DMS 273 treated with DMSO at 0.1 percent for 48 hours (cell line): ENCODE results near the gene CXADR.

Experiments
- DNase-seq: peaks from one replicate; lab custom pipeline; 2025; lab: John Stamatoyannopoulos, UW

CXADR gene

DNA sequence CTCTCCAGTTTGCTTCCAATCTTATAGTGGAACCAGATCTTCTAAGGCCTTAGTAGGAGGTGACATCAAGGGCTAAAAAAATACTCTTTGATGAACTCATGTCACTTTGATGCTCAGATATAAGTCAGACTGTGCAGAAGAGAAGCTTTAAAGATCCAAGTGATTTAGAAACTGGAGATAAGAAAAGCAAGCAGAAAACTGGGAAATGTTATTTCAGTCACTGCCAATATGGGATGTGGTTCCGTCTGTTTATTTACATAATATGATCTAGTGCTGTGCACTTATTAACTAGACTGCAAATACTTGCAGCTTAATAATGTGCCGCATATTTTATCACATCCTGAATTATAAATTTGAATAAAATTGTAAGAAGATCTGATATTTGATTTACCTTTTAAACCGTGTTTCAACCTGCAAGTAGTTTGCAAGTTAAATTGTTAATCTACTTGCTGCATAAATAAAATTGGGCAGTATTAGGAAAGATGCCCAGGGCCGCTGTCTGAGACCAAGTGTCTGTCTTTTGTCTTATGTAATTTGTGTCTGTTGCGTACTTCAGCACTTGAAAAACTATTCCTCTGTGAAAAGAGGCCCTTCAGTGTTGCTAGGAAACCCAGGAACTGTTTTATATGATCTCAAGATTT, 29.6 kb downstream of the CXADR start:
- DNase-seq: no peak

- no peak for DNase-seq
These were observed 32.2 kb downstream of the CXADR start for GRCh38 chr21:17545007-17545406.

DNA sequence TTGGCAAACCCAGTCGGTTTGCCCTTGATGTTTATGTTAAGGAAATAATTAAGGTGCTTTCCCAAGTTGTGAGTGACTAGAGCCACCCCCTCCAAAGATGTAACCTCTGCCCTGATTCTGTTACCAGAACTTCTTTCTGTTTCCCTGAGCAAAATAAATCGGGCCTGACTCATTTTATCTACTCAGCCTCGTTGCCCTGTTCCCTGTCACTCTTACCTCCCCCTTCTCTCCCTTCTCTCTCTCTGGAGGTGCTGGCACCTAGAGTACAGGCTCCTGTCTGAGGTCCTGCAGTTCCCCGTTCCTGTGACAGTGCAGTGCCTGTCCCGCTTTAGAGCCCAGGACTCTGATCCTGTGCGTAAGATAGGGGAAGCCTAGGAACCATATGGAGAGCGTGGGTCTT, 35.4 kb downstream of the CXADR start:
- DNase-seq: no peak

GRCh38 chr21:17550671-17551308, 37.9 kb downstream of the CXADR start:
- DNase-seq: no peak

DNA sequence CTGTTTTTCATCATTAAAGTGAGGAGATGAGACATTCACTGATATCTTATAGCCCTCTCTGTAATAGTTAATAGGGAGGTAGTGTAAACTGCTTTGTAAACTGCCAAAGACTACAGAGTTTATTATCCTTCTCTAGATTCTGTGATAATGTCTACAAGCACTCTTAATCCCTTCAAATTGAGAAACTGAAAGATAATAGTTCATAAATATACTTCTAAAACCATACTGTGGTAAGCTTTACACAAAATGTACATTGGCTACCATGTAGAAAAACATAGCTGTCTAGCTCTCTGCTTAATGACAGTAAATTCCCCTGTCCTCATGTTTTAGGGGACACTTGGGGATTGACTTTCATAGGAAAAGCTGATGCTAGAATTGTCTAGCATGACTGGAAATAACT, 39.6 kb downstream of the CXADR start:
- DNase-seq: no peak

- DNase-seq: no peak
These were observed 41.3 kb downstream of the CXADR start for GRCh38 chr21:17554120-17554519.

GRCh38 chr21:17554679-17555465, 42.0 kb downstream of the CXADR start:
- DNase-seq: no peak

DNA sequence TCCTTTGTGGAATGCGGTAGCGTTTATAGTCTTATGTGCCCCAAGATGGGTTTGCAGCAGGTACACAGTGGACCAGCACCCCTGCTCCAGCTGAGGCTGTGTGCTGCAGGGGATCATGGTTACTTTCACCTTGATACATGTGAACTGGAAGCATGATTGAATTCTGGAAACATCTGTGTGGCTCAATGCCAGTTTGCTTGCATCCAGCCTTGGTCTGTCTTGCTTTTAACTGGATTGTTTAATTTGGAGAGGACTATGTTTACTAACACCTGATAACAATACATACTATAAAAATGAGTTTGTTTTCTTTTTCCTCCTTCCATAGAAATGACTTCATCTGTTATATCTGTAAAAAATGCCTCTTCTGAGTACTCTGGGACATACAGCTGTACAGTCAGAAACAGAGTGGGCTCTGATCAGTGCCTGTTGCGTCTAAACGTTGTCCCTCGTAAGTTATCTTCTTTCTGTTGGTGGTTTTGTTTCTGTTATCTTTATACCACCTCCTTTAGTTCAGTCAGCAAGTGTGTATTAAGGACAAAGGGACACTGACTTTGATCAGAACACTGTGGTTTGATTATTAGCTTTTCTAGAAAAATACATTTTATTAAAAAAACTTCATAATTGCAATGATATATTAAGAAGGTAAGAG, 47.7 kb downstream of the CXADR start:
- DNase-seq: no peak

- no peak for DNase-seq
These were observed 57.9 kb downstream of the CXADR start for GRCh38 chr21:17570786-17571185.

DNA sequence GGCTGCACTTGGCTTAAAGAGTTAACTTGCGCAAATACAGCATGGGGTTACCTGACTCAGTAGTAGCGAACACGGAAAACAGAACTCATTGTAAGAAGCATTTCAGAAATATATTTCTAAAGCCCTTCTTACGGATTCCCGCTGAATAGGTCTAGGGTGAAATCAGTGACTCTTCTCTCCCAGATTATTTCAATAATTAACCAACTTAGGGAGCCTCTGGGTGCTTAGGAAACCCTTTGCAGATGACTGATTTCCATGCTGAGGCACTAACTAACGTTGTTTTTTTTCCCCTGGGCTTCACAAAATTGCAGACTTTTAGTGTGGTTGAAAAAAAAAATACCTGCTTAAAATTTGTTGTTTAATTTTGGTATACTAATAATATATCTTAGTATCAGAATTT, 59.6 kb downstream of the CXADR start:
- DNase-seq: no peak

- DNase-seq: no peak
These were observed 62.2 kb downstream of the CXADR start for GRCh38 chr21:17575076-17575475.

DNA sequence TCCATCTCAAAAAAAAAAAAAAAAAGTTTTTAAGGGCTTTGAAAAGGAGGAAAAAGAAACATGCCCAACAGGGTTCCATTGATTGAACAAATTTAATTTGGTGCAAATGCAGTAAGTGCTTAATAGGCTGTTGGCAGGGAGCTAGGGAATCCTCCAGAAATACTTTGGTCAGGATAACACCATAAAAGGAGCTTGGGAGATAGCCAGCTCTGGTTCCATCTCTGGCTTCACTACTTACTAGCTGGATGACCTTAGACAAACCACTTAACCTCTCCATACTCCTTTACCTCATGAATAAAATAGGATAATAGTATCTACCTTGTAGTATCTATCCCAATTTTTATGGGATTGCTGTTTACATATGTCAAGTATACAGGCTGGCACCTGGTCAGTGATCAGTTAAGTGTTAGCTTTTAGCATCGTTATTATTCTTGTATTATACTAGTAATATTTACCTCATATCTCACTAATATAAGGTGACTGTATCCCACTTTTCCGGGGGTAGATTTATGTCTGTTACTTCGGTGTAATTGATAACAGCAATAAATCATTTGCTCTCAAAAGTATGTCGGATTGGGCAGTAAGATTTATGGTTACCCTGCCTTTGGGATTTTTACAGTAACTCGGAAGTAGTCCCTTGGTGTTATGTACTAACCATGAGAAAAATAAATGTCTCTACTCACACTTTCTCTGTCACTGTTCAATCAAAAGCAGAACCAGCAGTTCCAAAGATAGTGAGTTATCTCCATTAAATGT, 63.4 kb downstream of the CXADR start:
- DNase-seq: no peak

- no peak for DNase-seq
These were observed 64.9 kb downstream of the CXADR start for GRCh38 chr21:17577701-17578100.

- no peak for DNase-seq
These were observed 65.3 kb downstream of the CXADR start for GRCh38 chr21:17578162-17578561.

DNA sequence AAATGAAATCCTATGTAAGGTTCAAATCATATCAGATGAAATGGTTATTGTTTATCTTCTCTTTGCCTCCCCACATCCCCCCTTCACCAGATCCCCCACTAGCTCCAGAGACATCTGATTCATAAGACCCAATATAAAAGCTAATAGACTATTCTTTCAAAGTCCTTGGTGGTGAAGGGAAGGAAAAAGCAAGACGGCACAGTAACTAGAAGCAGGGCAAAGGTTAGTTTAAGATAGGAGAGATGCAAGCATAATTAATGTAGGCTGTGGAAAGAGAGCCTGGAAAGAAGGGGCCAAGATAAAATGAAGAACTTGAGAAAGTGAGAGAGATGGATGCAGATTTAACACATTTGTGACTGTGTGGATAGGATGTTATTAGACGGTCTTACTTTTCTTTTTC, 66.0 kb downstream of the CXADR start:
- DNase-seq: no peak

- DNase-seq: no peak
These were observed 67.5 kb downstream of the CXADR start for GRCh38 chr21:17580319-17580718.

GRCh38 chr21:17583898-17584297, 71.1 kb downstream of the CXADR start:
- no peak for DNase-seq

DNA sequence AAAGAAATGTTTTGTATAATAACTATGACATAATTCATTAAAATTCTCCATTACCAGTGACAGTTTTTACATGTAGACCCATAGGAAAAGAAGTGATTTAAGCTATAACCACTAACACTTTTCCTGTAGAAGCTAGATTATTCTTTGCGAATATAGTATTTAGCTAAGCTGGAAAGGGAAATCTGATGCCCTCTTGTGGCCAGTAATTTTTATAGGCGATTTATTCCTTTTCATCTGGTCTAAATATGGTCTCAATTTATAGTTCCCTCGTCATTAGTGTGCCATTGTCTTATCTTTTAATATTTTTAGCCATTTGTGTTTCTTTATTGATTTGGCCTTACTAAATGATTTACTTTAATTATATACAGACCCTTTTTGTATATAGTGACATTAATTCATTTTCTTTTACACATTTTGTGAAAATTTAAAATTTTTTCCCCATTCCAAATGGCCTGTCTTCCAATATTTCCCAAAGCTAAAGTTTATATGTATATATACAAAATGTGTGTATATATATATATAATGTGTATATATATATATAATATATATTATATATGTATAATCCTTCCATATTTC, 73.1 kb downstream of the CXADR start:
- peak; percentile 13 for DNase-seq

DNA sequence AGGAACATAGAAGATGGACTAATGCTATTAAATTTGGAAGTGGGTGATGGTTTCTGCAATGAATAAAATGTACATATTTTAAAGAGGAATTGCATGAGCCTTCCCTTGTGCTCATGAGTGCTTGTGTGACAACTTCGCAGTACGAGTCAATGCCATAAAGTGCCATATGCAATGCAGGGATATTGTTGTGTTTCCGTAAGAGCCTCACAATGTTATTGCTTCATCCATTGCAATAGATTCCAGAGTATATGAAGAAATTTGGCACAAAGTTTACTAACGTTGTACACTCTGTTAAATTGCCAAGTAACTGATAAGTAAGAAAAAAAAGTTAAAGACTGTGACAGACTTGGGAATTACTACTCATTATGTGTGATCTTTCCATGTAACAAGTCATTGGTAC, 77.6 kb downstream of the CXADR start:
- DNase-seq: no peak

GRCh38 chr21:17597680-17598079, 84.8 kb downstream of the CXADR start:
- DNase-seq: no peak

DNA sequence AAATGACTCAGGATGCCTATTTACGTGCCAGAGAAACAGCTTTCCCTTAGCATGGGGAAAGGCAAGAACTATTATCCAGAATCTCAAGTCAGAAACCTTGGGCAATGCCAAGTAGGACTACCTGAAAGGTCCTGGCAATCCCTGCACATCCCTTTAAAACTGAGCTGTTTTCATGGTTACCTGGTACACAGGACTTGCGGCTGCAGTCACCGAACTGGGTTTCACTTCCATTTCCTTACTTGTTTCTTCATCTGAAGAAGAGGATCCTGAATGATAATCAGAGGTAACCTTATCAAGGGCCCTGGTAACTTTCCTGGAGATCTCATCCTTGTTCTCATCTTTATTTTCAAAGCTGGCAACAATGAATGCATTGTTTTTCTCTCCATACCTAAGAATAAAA, 85.6 kb downstream of the CXADR start:
- DNase-seq: no peak

- DNase-seq: no peak
These were observed 90.0 kb downstream of the CXADR start for GRCh38 chr21:17602874-17603273.
